Keratinocyte (primary cell): Measurements from ENCODE around the gene MTFP1.

Experiments used
- EZH2 ChIP-seq: IDR thresholded peaks from one replicate; pipeline ENCODE4 v1.6.1; 2012; ENCODE audit warnings: inconsistent platforms, mild to moderate bottlenecking, low read length, moderate library complexity
- TF ChIP-seq, protein P1 (sequence below), 3 experiments: IDR thresholded peaks in 1 of 3; conservative IDR thresholded peaks in 1 of 3; optimal IDR thresholded peaks in 1 of 3; 2 replicates in 2 of 3; 3 replicates in 1 of 3; pipeline versions ENCODE3 to v1.5.1; 2011; ENCODE audit warnings: low read length in 3 of 3, mild to moderate bottlenecking in 3 of 3, moderate library complexity in 2 of 3, control low read depth in 1 of 3, inconsistent platforms in 1 of 3; ENCODE audit not compliant: insufficient read depth in 2 of 3; ENCODE audit errors: extremely low read depth in 1 of 3

DNA sequence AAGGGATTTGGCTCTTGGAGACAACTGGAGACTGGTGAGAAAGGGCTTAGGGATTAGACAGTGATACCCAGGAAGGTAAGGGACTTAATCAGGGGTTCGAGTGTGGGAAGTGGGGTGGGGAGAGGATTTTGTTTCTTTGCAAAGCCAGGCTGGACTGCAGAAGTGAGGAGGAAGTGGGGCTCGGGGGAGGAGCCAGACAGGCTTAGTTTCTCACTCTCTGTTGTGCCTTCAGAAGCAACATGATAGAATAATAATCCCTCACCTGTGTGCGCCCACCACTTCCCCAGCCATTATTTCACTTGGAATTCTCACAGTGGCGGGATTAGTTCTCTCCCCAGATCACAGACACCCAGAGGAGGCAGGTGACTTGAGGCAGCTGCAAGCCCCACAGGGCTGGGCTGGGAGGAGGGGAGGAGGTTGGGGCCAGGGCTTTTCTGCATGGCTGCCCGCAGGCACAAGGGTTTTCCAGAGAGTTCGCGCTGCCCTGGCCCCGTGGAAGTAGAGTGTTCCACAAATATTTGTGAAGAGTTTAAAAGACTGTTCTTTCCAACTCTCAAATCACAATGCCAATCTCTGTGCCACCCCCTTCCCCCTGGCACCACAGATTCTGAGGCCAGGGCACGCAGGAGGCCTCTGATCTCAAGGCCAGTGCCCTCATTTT lies 32.8 kb upstream of the MTFP1 start:
- TF ChIP-seq, protein P1, sequence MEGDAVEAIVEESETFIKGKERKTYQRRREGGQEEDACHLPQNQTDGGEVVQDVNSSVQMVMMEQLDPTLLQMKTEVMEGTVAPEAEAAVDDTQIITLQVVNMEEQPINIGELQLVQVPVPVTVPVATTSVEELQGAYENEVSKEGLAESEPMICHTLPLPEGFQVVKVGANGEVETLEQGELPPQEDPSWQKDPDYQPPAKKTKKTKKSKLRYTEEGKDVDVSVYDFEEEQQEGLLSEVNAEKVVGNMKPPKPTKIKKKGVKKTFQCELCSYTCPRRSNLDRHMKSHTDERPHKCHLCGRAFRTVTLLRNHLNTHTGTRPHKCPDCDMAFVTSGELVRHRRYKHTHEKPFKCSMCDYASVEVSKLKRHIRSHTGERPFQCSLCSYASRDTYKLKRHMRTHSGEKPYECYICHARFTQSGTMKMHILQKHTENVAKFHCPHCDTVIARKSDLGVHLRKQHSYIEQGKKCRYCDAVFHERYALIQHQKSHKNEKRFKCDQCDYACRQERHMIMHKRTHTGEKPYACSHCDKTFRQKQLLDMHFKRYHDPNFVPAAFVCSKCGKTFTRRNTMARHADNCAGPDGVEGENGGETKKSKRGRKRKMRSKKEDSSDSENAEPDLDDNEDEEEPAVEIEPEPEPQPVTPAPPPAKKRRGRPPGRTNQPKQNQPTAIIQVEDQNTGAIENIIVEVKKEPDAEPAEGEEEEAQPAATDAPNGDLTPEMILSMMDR (optimal IDR thresholded peaks at IDR 0.05 in 1 of 3, IDR thresholded peaks at IDR 0.05 in 1 of 3, conservative IDR thresholded peaks at IDR 0.05 in 1 of 3; ENCODE audit: extremely low read depth in 1 of 3, insufficient read depth in 2 of 3, low read length in 3 of 3): no peak
- no peak for TF ChIP-seq EZH2
